CD8-positive, alpha-beta memory T cell (primary cell): Measurements from ENCODE around the gene FHIT. TPM values are rescaled to one million over a fixed set of nuclear protein-coding genes. Genes with fewer than 3 reads are reported as not detected.

Source experiments
- CTCF ChIA-PET: fragments of 350-600 bp; sonication (Branson Sonifier 250); formaldehyde crosslinking; loops from one replicate; lab custom pipeline; 2021; ENCODE audit warnings: antibody characterized with exemption; lab: Charles Lee
- POLR2A ChIA-PET: fragments of 350-600 bp; sonication (Branson Sonifier 250); formaldehyde crosslinking; loops from one replicate; lab custom pipeline; 2021; ENCODE audit warnings: antibody characterized with exemption; lab: Charles Lee
- DNase-seq, 5 donors: peaks; one replicate each; pipeline versions ENCODE4 v3.0.0 to v3.0.0-alpha.2; 2020 to 2022; ENCODE audit warnings: mixed read lengths in 1 of 5
- H3K27ac ChIP-seq: one replicate; pipeline ENCODE4 v1.7.0; 2013; ENCODE audit warnings: low read depth, mild to moderate bottlenecking, low read length, moderate library complexity
- H3K27me3 ChIP-seq: 2 replicates; pipeline ENCODE4 v1.7.0; 2013; ENCODE audit warnings: low read length, mild to moderate bottlenecking; ENCODE audit not compliant: insufficient read depth, poor library complexity, severe bottlenecking
- H3K36me3 ChIP-seq: 2 replicates; pipeline ENCODE4 v1.7.0; 2013; ENCODE audit warnings: mild to moderate bottlenecking, low read length, moderate library complexity; ENCODE audit not compliant: insufficient read depth
- H3K4me1 ChIP-seq: 2 replicates; pipeline ENCODE4 v1.7.0; 2013; ENCODE audit warnings: mild to moderate bottlenecking, low read length, moderate library complexity; ENCODE audit not compliant: insufficient read depth
- H3K4me3 ChIP-seq: 2 replicates; pipeline ENCODE4 v1.7.0; 2013; ENCODE audit warnings: mild to moderate bottlenecking, low read length
- H3K9me3 ChIP-seq: 2 replicates; pipeline ENCODE4 v1.7.0; 2013; ENCODE audit warnings: mild to moderate bottlenecking, low read length
- H3K27ac Mint-ChIP-seq, 8 donors: one replicate each; pipeline ENCODE4 v1.8.0; 2020 to 2021; ENCODE audit warnings: mixed read lengths in 8 of 8, mild to moderate bottlenecking in 6 of 8, inconsistent platforms in 3 of 8, moderate library complexity in 3 of 8
- H3K27me3 Mint-ChIP-seq, 2 donors: one replicate each; pipeline ENCODE4 v1.8.0; 2020 to 2021; ENCODE audit warnings: mixed read lengths in 2 of 2, mild to moderate bottlenecking in 1 of 2, moderate library complexity in 1 of 2
- H3K36me3 Mint-ChIP-seq, 3 donors: one replicate each; pipeline ENCODE4 v1.8.0; 2020 to 2021; ENCODE audit warnings: mixed read lengths in 3 of 3, inconsistent platforms in 1 of 3, mild to moderate bottlenecking in 1 of 3
- H3K4me1 Mint-ChIP-seq, 3 donors: one replicate each; pipeline ENCODE4 v1.8.0; 2020 to 2021; ENCODE audit warnings: mixed read lengths in 3 of 3, inconsistent platforms in 1 of 3, mild to moderate bottlenecking in 1 of 3
- H3K4me3 Mint-ChIP-seq, 7 donors: one replicate each; pipeline ENCODE4 v1.8.0; 2020 to 2021; ENCODE audit warnings: mixed read lengths in 7 of 7, mild to moderate bottlenecking in 6 of 7, moderate library complexity in 4 of 7, inconsistent platforms in 2 of 7
- H3K9me3 Mint-ChIP-seq, 5 donors: one replicate each; pipeline ENCODE4 v1.8.0; 2020 to 2022; ENCODE audit warnings: mixed read lengths in 5 of 5, mild to moderate bottlenecking in 3 of 5, moderate library complexity in 2 of 5, inconsistent platforms in 1 of 5
- polyA plus RNA-seq: library from polyadenylated mRNA; unstranded; fragments of 300-500 nt; fragmentation: Illumina TruSeq; gene quantifications from one replicate; pipeline ENCODE4 v1.2.3, GENCODE V29; 2021
- total RNA-seq, 2 experiments: library from RNA; stranded (reverse); gene quantifications; one replicate each; pipeline ENCODE4 v1.2.3, GENCODE V29; 2021

FHIT gene
- total and polyA plus RNA-seq, 3 experiments from 2014 or later = 4.1 to 7.4 (median 4.2) TPM

DNA sequence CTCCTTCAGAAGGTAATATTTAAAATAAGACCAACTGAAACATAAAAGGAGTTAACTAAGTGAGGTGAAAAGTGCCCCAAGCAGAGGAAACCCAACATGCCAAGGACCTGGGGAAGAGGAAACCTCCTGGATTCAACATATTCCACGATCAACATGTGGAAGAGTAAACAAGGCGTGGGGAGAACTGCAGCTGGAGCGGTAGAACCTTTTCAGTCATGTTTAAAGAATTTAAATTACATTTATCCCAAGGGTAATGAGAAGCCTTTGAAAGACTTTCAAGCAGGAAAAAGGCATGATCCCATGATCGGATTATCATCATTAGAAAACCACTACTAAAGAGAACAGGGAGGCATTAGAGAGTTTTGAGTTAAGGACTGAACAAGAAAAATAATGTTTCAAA is 330.7 kb downstream of the FHIT start:
- no peaks in the 10 kb centered on the region for H3K4me1 Mint-ChIP-seq
- CTCF ChIA-PET = no interaction called here
- no peak overlapping the region for H3K27ac ChIP-seq

DNA sequence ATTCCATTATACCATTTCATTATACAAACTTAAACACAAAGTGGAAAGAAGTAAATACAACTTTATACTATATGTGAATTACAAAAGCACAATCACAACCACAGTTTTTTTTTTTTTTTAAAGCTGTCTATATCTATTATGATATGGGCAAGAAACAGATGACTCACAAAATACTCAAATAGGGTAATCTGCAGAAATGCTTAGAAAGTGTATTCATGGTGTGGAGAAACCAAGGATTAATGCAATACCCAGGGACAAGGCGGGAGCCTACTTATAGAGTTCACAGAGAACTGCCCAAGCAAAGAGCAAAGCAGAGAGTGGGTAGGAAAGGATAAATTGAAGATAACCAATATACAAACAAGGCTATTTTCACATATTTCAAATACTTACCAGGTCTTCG is 332.0 kb downstream of the FHIT start:
- Mint-ChIP-seq H3K36me3 (peaks cover 0 to 4% (median 0%) of the 10 kb centered on the region in 3 donors), H3K4me1 (no peaks in the 10 kb centered on the region), H3K27me3 (no peaks in the 10 kb centered on the region), H3K9me3 (peaks cover 7 to 11% (median 9%) of the 10 kb centered on the region in 5 donors), H3K27ac (no peak overlapping the region), H3K4me3 (no peak overlapping the region)
- Histone ChIP-seq H3K9me3 (no peaks in the 10 kb centered on the region), H3K27ac (no peak overlapping the region), H3K27me3 (no peaks in the 10 kb centered on the region), H3K4me1 (no peaks in the 10 kb centered on the region), H3K36me3 (no peaks in the 10 kb centered on the region), H3K4me3 (no peak overlapping the region)
- DNase-seq = no peak
- ChIA-PET POLR2A (no interaction called here), CTCF (no interaction called here)

More for the DNA sequence above, 330.7 kb downstream of the FHIT start:
- no peak overlapping the region for H3K4me3 Mint-ChIP-seq
- no peak for DNase-seq
- Histone ChIP-seq H3K27me3 (no peaks in the 10 kb centered on the region), H3K4me1 (no peaks in the 10 kb centered on the region), H3K4me3 (no peak overlapping the region), H3K9me3 (no peaks in the 10 kb centered on the region), H3K36me3 (no peaks in the 10 kb centered on the region)
- POLR2A ChIA-PET = no interaction called here
- no peaks in the 10 kb centered on the region for H3K27me3 Mint-ChIP-seq
- H3K36me3 Mint-ChIP-seq = peaks cover 0 to 7% (median 0%) of the 10 kb centered on the region in 3 donors
- peaks cover 5 to 17% (median 9%) of the 10 kb centered on the region in 5 donors for H3K9me3 Mint-ChIP-seq
- H3K27ac Mint-ChIP-seq = no peak overlapping the region

DNA sequence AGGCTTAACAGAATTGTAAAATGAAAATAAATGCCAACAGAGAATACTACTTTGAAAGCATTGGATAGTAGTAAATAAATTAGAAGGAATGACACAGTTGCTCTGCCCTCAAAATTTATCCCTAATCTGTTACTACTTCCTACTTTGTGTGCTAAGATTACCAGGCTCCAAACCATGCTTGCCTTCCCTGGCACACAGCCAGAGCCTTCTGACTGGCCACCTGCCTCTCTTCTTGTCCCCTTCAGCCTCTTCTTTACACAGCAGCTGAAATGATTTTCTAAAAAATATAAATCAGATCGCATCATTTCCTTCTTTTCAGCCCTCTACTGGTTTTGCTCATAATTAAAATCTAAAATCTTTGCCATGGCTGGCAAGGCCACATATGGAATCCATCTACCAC is 334.1 kb downstream of the FHIT start:
- POLR2A ChIA-PET = no interaction called here
- no peaks in the 10 kb centered on the region for H3K27me3 ChIP-seq
- Mint-ChIP-seq H3K27me3 (no peaks in the 10 kb centered on the region), H3K4me1 (no peaks in the 10 kb centered on the region), H3K27ac (no peak overlapping the region), H3K4me3 (no peak overlapping the region), H3K9me3 (peaks cover 5 to 12% (median 9%) of the 10 kb centered on the region in 5 donors), H3K36me3 (no peaks in the 10 kb centered on the region)
- no peak overlapping the region for H3K27ac ChIP-seq
- no peak for DNase-seq
- no peaks in the 10 kb centered on the region for H3K4me1 ChIP-seq
- CTCF ChIA-PET = no interaction called here
- H3K9me3 ChIP-seq = no peaks in the 10 kb centered on the region
- no peak overlapping the region for H3K4me3 ChIP-seq
- H3K36me3 ChIP-seq = no peaks in the 10 kb centered on the region

DNA sequence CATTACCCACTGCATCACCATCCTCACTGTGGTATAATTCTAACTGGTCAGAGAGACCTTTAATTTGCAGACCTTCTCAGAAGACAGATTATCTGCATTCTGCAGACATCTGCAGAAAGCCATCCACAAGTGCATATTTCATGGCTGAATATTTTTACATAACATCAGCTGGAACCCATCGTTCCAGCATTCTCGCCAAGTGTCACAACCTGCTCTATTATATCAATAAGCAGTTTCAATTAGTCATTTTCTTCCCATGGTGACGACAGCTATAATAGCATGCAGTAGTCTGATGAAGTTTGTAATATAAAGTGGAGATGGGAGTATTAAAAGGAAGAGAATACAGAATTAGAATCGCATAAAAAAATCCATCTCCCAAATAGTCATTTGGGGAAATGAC is 334.7 kb downstream of the FHIT start:
- Mint-ChIP-seq H3K36me3 (peaks cover 0 to 4% (median 0%) of the 10 kb centered on the region in 3 donors), H3K9me3 (peaks cover 7 to 12% (median 8%) of the 10 kb centered on the region in 5 donors), H3K27ac (no peak overlapping the region), H3K4me1 (no peaks in the 10 kb centered on the region), H3K4me3 (no peak overlapping the region), H3K27me3 (no peaks in the 10 kb centered on the region)
- CTCF ChIA-PET = no interaction called here
- Histone ChIP-seq H3K27ac (no peak overlapping the region), H3K9me3 (no peaks in the 10 kb centered on the region), H3K4me3 (no peak overlapping the region), H3K36me3 (no peaks in the 10 kb centered on the region), H3K27me3 (no peaks in the 10 kb centered on the region), H3K4me1 (no peaks in the 10 kb centered on the region)
- POLR2A ChIA-PET = no interaction called here
- no peak for DNase-seq

DNA sequence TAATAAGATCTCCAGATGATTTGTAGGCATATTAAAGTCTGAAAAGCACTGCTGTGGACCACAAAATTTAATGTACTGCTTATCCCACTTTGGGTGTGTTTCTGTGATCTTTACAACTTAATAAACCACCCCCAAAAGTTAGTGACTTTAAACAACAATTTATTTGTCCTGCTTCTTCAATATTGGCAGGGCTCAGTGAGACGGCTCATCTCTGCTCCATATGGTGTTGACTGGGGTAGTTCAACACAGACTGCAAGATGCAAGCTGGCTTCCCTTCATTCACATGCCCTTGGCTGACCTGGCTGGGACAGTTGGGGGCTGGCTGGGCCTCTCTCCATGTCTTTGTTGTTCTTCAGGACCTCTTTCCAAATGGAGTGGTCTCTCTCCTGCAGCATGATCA is 337.8 kb downstream of the FHIT start:
- H3K27me3 Mint-ChIP-seq = no peaks in the 10 kb centered on the region
- Histone ChIP-seq H3K36me3 (no peaks in the 10 kb centered on the region), H3K27me3 (no peaks in the 10 kb centered on the region), H3K27ac (no peak overlapping the region), H3K9me3 (no peaks in the 10 kb centered on the region), H3K4me3 (no peak overlapping the region), H3K4me1 (no peaks in the 10 kb centered on the region)
- no peak for DNase-seq
- peaks cover 3 to 14% (median 8%) of the 10 kb centered on the region in 5 donors for H3K9me3 Mint-ChIP-seq
- ChIA-PET POLR2A (no interaction called here), CTCF (no interaction called here)
- no peak overlapping the region for H3K27ac Mint-ChIP-seq
- H3K4me3 Mint-ChIP-seq = no peak overlapping the region
- H3K36me3 Mint-ChIP-seq = peaks cover 0 to 8% (median 0%) of the 10 kb centered on the region in 3 donors
- no peaks in the 10 kb centered on the region for H3K4me1 Mint-ChIP-seq

DNA sequence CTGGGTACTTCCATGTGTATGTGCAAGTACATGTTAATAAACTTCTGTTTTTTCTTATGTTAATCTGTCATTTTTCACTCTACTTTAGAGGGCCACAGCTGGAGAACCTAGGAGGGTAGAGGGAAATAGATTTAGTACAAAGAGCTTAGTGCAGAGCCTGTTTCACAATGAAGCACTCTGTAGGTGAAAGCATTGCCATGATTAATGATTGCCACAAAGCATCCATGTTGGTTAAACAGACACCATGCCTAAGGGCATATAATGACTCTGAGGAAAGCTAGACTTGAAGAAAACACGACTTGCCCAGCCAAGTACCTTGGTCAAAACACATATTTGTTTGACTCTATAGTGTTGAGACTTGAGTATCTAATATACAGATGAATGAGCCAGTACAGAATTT is 338.4 kb downstream of the FHIT start:
- Histone ChIP-seq H3K36me3 (no peaks in the 10 kb centered on the region), H3K4me3 (no peak overlapping the region), H3K9me3 (no peaks in the 10 kb centered on the region), H3K4me1 (no peaks in the 10 kb centered on the region), H3K27me3 (no peaks in the 10 kb centered on the region), H3K27ac (no peak overlapping the region)
- Mint-ChIP-seq H3K9me3 (peaks cover 1 to 12% (median 11%) of the 10 kb centered on the region in 5 donors), H3K36me3 (peaks cover 0 to 8% (median 2%) of the 10 kb centered on the region in 3 donors), H3K4me1 (no peaks in the 10 kb centered on the region), H3K27me3 (no peaks in the 10 kb centered on the region), H3K27ac (no peak overlapping the region), H3K4me3 (no peak overlapping the region)
- no peak for DNase-seq
- ChIA-PET POLR2A (no interaction called here), CTCF (no interaction called here)

DNA sequence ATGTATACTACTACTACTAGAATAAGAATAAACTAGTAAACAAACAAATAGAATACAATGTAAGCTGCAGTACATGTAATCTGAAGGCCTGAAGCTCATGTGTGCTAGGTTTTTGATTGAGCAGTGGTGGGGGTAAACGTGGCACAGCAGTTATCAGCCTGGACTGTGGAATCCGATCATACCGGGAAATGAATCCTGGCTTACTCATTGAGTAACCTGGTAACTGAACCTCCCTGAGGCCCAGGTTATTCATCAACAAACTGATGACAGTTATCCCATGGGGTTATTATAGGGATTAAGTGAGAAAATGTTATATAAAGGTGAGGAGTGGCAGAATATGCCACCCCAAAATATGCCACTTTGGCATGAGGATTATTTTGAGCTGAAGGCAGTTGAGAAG is 339.1 kb downstream of the FHIT start:
- Histone ChIP-seq H3K9me3 (no peaks in the 10 kb centered on the region), H3K27ac (no peak overlapping the region), H3K27me3 (no peaks in the 10 kb centered on the region), H3K36me3 (no peaks in the 10 kb centered on the region), H3K4me3 (no peak overlapping the region), H3K4me1 (no peaks in the 10 kb centered on the region)
- no peak for DNase-seq
- no peaks in the 10 kb centered on the region for H3K4me1 Mint-ChIP-seq
- no peak overlapping the region for H3K4me3 Mint-ChIP-seq
- H3K27ac Mint-ChIP-seq = no peak overlapping the region
- H3K36me3 Mint-ChIP-seq = peaks cover 0 to 8% (median 2%) of the 10 kb centered on the region in 3 donors
- H3K27me3 Mint-ChIP-seq = no peaks in the 10 kb centered on the region
- ChIA-PET CTCF (no interaction called here), POLR2A (no interaction called here)
- peaks cover 1 to 12% (median 10%) of the 10 kb centered on the region in 5 donors for H3K9me3 Mint-ChIP-seq

DNA sequence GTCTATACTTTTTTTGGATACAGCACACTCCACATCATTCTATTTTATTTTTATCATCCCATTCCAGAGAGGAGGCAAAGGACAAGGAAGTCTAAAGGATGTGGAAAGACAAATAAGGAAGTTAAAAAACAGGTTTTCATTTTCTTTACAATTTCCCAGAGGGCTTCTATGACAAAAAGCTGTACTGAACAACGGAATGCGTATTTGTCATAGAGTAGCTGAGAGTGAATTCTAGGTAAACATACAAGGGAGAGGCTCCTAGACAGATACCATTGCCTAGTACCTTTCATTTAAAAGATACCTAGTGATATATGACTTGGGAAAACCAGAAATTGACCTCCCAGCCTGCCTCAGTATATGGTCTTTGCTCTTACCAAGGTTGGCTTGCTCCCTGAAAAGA is 341.7 kb downstream of the FHIT start:
- Histone ChIP-seq H3K27me3 (no peaks in the 10 kb centered on the region), H3K27ac (no peak overlapping the region), H3K4me3 (no peak overlapping the region), H3K4me1 (no peaks in the 10 kb centered on the region), H3K9me3 (no peaks in the 10 kb centered on the region), H3K36me3 (no peaks in the 10 kb centered on the region)
- peaks cover 0 to 8% (median 2%) of the 10 kb centered on the region in 3 donors for H3K36me3 Mint-ChIP-seq
- ChIA-PET POLR2A (no interaction called here), CTCF (no interaction called here)
- peaks cover 1 to 13% (median 7%) of the 10 kb centered on the region in 5 donors for H3K9me3 Mint-ChIP-seq
- DNase-seq = no peak
- no peak overlapping the region for H3K4me3 Mint-ChIP-seq
- no peak overlapping the region for H3K27ac Mint-ChIP-seq
- no peaks in the 10 kb centered on the region for H3K27me3 Mint-ChIP-seq
- no peaks in the 10 kb centered on the region for H3K4me1 Mint-ChIP-seq

DNA sequence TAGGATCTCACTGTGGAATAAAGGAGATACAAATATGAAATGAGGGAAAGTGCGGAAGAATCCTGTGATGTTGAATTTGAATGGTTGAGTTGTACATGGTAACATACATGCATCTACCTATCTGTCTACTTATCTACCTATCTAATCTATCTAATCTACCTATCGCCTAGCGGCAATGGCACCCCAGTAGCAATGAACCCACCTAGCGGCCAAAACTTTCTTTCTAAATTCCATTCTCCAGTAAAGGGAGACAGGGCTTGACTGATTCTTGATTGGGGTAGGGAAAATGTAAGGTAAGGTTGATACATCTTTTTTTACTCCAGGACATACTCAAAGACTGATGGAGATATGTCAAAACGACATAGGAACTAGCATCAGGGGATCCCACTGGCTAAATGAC is 345.0 kb downstream of the FHIT start:
- CTCF ChIA-PET = no interaction called here
- no peak overlapping the region for H3K27ac Mint-ChIP-seq
- H3K4me1 Mint-ChIP-seq = no peaks in the 10 kb centered on the region
- H3K27me3 Mint-ChIP-seq = no peaks in the 10 kb centered on the region
- peaks cover 0 to 3% (median 2%) of the 10 kb centered on the region in 3 donors for H3K36me3 Mint-ChIP-seq
- POLR2A ChIA-PET = no interaction called here
- H3K9me3 Mint-ChIP-seq = peaks cover 0 to 8% (median 5%) of the 10 kb centered on the region in 5 donors
- H3K4me3 Mint-ChIP-seq = no peak overlapping the region
- DNase-seq = no peak
- no peaks in the 10 kb centered on the region for H3K36me3 ChIP-seq
- no peak overlapping the region for H3K4me3 ChIP-seq
- no peaks in the 10 kb centered on the region for H3K9me3 ChIP-seq
- H3K27me3 ChIP-seq = no peaks in the 10 kb centered on the region
- H3K4me1 ChIP-seq = no peaks in the 10 kb centered on the region
- no peak overlapping the region for H3K27ac ChIP-seq
